ENCODE data around the gene ME3.
"Not testable (repeated sequence)": the region's sequence is repeated elsewhere in the genome, so short reads cannot be mapped to it uniquely, and the experiment has no call there.

The ME3 gene

GRCh38 chr11:86421946-86422345 lies 250.5 kb downstream of the ME3 start:
- no peaks in the 10 kb centered on the region for H3K36me3 ChIP-seq
- no peak overlapping the region for H3K27ac ChIP-seq
- H3K9me3 ChIP-seq: peaks cover 0 to 6% (median 0%) of the 10 kb centered on the region in 3 donors
- no peaks in the 10 kb centered on the region for H3K27me3 ChIP-seq
- peaks cover 0 to 9% (median 0%) of the 10 kb centered on the region in 4 donors for H3K4me1 ChIP-seq
- H3K4me3 ChIP-seq: no peak overlapping the region
- no peak for TF ChIP-seq CTCF (IDR thresholded peaks at IDR 0.05)
- intact Hi-C loops (cut with DNase I; ENCODE audit: low total_unique reads): no loop called here
- DNase-seq: no peak

- Histone ChIP-seq H3K4me1 (peaks cover 0 to 9% (median 0%) of the 10 kb centered on the region in 4 donors), H3K9me3 (no peaks in the 10 kb centered on the region), H3K36me3 (peaks cover 0 to 6% (median 0%) of the 10 kb centered on the region in 3 donors), H3K4me3 (no peak overlapping the region), H3K27ac (no peak overlapping the region), H3K27me3 (no peaks in the 10 kb centered on the region)
- DNase-seq: no peak
- no peak for TF ChIP-seq CTCF (IDR thresholded peaks at IDR 0.05)
- intact Hi-C loops (cut with DNase I; ENCODE audit: low total_unique reads): no loop called here
Measured at GRCh38 chr11:86418917-86419316, 253.5 kb downstream of the ME3 start.

- Histone ChIP-seq H3K4me1 (peaks cover 0 to 5% (median 0%) of the 10 kb centered on the region in 4 donors), H3K9me3 (no peaks in the 10 kb centered on the region), H3K27me3 (no peaks in the 10 kb centered on the region), H3K27ac (no peak overlapping the region), H3K4me3 (no peak overlapping the region), H3K36me3 (peaks cover 0 to 6% (median 0%) of the 10 kb centered on the region in 3 donors)
- no peak for TF ChIP-seq CTCF (IDR thresholded peaks at IDR 0.05)
- intact Hi-C loops (cut with DNase I; ENCODE audit: low total_unique reads): no loop called here
- no peak for DNase-seq
Measured at GRCh38 chr11:86418513-86418912, 253.9 kb downstream of the ME3 start.

GRCh38 chr11:86418106-86418505 lies 254.3 kb downstream of the ME3 start:
- Histone ChIP-seq H3K9me3 (no peaks in the 10 kb centered on the region), H3K4me3 (no peak overlapping the region), H3K4me1 (peaks cover 0 to 1% (median 0%) of the 10 kb centered on the region in 4 donors), H3K27ac (no peak overlapping the region), H3K36me3 (peaks cover under 1 to 6% (median 1%) of the 10 kb centered on the region in 3 donors), H3K27me3 (no peaks in the 10 kb centered on the region)
- intact Hi-C loops (cut with DNase I; ENCODE audit: low total_unique reads): no loop called here
- TF ChIP-seq CTCF (IDR thresholded peaks at IDR 0.05): no peak
- no peak for DNase-seq

- H3K27me3 ChIP-seq; H3K9me3 ChIP-seq; H3K27ac ChIP-seq; intact Hi-C loops (cut with DNase I; ENCODE audit: low total_unique reads); DNase-seq; H3K4me3 ChIP-seq; H3K4me1 ChIP-seq: not testable (repeated sequence)
- peaks cover 8 to 12% (median 10%) of the 10 kb centered on the region in 3 donors for H3K36me3 ChIP-seq
Measured at GRCh38 chr11:86416951-86417350, 255.5 kb downstream of the ME3 start.

- Histone ChIP-seq H3K36me3 (peaks cover 8 to 16% (median 14%) of the 10 kb centered on the region in 3 donors), H3K27ac (no peak overlapping the region)
- DNase-seq: no peak
Measured at GRCh38 chr11:86416494-86416893, 255.9 kb downstream of the ME3 start.

More at GRCh38 chr11:86416494-86416893, 255.9 kb downstream of the ME3 start:
- TF ChIP-seq CTCF (IDR thresholded peaks at IDR 0.05): no peak
- Histone ChIP-seq H3K4me1 (no peaks in the 10 kb centered on the region), H3K27me3 (no peaks in the 10 kb centered on the region), H3K4me3 (no peak overlapping the region), H3K9me3 (no peaks in the 10 kb centered on the region)
- intact Hi-C loops (cut with DNase I; ENCODE audit: low total_unique reads): no loop called here
